GM21360 (cell line): Measurements from ENCODE around the gene YBEY.
"Not testable (repeated sequence)": the region's sequence is repeated elsewhere in the genome, so short reads cannot be mapped to it uniquely, and the experiment has no call there.

Experiments used
- ATAC-seq: cut with Tn5 transposase; IDR thresholded peaks from one replicate; pipeline ENCODE4 v1.9.1; 2021; ENCODE audit warnings: mild to moderate bottlenecking, moderate library complexity; ENCODE audit not compliant: unreplicated experiment

YBEY gene

GRCh38 chr21:46299167-46299566, 13.0 kb downstream of the YBEY start:
- ATAC-seq = no peak

- no peak for ATAC-seq
These were observed 15.6 kb downstream of the YBEY start for GRCh38 chr21:46301759-46302158.

GRCh38 chr21:46304437-46304836, 18.3 kb downstream of the YBEY start:
- ATAC-seq = no peak

- no peak for ATAC-seq
These were observed 18.8 kb downstream of the YBEY start for GRCh38 chr21:46304955-46305354.

DNA sequence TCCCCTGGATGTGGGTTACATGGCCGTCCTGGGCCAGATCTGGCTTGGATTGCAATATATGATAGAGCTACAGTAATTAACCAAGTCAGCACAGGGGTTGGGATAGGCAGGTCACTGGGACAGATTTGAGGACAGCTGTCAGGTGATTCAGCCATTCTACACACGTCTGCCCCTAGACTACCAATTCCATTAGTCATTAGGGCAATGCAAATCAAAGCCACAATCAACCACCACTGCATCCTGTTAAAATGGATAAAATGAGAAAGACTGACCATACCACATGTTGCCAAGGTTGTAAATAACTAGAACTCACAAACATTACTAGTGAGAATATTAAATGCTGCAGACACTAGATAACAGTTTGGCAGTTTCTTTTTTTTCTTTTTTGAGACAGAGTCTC, 21.5 kb downstream of the YBEY start:
- no peak for ATAC-seq

DNA sequence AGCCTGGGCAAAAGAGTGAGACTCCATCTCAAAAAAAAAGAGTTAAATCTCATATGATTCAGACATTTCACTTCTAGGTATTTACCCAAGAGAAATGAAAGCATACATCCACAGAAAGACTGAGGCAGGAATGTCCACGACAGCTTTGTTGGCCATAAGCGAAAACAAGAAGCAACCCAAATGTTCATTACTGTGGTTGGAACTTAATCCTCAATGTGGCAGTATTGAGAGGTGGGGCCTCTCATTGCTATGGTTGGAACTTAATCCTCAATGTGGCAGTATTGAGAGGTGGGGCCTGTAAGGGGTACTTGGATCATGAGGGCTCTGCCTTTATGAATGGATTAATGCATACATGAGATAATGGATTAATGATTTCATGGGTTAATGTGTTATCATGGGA, 22.3 kb downstream of the YBEY start:
- ATAC-seq = no peak

DNA sequence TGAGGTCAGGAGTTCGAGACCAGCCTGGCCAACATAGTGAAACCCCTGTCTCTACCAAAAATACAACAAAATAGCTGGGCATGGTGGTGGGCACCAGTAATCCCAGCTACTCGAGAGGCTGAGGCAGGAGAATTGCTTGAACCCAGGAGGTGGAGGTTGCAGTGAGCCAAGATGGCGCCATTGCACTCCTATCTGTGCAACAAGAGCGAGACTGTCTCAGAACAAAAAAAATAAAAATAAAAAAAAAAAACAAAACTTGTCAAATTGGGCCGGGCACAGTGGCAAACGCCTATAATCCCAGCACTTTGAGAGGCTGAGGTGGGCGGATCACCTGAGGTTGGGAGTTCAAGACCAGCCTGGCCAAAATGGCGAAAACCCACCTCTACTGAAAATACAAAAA, 24.1 kb downstream of the YBEY start:
- not testable (repeated sequence) for ATAC-seq

- no peak for ATAC-seq
These were observed 25.4 kb downstream of the YBEY start for GRCh38 chr21:46311568-46311967.

DNA sequence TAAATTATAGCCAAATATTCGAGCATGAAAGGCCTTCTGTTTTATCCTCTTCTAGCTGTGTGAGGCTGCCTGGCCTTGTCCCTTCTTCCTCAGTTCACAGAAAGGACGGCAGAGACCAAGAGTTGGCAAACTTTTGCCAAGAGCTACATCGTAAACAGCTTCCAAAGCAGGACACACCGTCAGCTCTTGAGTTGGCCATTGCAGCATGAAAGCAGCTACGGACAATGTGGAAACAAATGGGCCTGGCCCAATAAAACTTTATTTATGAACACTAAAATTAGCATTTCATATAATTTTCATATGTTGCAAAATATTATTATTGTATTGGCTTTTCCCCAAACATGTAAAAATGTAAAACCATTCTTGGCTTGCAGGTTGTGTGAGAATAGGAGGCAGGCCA, 26.8 kb downstream of the YBEY start:
- no peak for ATAC-seq

- no peak for ATAC-seq
These were observed 28.4 kb downstream of the YBEY start for GRCh38 chr21:46314441-46315020.

DNA sequence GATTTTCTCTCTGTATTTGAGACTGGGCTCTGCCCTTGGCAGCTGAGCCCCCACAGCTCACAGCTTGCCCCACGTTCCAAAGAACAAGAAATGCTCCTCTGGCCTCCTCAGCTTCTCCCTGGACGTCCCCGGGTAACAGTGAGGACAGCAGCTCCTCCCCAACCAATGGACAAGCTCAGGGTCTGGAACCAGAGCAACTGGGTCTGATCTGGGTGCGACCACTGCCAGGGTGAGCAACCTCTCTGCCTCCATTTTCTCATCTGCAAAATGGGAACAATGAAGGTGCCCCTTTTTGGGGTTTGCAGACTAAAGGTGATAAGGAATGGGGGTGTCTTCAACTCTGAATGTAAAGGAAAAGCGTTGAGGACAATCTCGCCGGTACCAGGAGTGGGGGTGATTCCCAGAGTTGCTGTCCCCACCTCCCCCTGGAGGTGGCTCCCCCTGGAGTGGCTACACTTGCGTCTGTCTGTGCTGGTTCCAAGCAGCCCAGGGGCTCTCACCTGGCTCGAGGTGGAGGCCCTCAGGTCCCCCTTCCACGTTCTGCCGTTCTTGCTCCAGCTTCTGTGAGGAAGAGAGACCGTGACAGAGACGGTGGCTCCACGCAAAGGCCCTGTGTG, 30.7 kb downstream of the YBEY start:
- no peak for ATAC-seq

DNA sequence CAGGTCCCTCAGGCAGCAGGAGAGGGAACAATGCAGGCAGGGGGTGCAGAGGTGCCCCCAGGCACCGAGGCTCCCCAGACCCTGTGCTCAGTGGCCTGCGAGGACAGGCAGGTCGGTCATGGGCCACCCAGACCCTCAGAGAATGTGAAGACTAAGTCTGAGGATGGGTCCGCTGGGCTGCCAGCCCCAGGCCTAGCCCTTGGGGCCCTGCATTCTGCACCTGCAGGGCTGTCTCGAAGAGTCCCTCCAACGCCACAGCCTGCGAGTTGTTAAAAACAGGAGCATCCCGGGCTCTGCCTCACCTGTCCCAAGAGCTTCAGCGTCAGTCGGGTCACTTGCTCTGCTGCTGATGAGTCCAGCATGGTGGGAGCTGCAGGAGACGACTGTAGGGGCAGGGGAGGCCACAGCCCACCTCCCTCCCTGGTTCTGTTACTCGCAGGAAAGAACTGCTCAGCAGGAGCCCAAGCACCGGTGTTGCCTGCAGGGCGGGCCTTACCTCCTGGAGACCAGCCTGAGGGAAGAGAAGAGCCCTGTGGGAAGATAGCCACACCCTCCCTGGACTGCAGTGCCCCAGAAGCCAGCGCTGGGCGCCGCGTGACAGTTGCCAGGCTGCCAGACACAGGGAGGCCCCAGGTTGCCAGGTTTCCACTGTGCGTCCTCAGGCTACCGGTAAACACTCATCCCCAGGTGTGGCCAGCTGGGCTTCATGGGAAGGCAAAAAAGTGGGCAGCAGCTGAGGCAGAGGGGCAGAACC, 31.7 kb downstream of the YBEY start:
- ATAC-seq = no peak

DNA sequence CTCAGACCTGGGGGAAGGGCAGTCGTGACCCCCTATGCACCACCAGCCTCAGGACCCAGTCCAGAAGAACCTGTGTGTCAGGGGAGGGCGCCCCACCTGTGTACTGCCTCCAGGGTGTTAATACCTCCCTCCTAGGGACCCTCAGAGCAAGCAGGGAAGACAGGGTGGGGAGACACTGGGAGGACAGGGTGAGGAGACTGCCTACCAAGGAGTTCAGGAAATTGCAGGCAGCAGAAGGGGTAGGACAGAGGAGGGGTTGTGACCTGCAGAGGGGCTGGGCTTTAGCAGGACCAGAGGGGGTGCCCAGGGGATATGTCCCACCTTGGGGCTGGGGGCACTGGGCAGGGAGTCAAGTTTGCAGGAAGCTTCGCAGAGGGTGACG, 32.3 kb downstream of the YBEY start:
- no peak for ATAC-seq

DNA sequence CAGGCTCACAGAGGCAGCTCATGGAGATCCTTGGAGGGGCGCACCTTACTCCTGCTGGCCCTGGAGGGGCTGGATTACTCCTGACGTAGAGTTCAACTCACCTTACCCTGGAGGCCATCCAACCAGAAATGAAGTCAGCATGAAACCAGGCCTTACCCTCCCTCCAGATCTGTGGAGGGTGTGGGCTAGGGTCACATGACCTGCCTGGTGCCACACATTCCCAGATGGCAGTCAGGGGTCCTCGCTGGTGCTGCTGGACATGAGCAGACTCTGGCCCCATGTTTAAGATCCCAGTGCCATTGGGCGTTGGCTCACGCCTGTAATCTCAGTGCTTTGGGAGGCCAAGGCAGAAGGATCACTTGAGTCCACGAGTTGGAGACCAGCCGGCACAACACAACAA, 33.0 kb downstream of the YBEY start:
- ATAC-seq = no peak

DNA sequence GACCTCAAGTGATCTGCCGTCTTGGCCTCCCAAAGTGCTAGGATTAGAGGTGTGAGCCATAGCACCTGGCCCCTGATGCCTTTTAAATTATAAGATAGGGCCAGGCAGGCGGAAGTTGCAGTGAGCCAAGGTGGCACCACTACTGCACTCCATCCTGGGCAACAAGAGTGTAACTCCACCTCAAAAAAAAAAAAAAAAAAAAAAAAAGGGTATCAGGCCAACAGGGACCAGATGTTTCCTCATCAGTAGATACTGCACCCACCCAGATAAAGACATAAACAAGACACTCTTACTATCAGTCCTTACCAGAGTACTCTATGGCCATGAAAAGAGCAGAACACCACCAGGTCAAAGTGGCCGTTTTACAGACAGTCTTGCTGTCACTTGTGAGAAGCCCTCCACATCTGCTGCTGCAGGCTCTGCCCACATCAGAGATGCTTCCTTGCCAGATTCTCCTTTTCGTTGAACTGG, 34.2 kb downstream of the YBEY start:
- no peak for ATAC-seq

GRCh38 chr21:46322351-46323226, 36.4 kb downstream of the YBEY start:
- ATAC-seq = no peak

DNA sequence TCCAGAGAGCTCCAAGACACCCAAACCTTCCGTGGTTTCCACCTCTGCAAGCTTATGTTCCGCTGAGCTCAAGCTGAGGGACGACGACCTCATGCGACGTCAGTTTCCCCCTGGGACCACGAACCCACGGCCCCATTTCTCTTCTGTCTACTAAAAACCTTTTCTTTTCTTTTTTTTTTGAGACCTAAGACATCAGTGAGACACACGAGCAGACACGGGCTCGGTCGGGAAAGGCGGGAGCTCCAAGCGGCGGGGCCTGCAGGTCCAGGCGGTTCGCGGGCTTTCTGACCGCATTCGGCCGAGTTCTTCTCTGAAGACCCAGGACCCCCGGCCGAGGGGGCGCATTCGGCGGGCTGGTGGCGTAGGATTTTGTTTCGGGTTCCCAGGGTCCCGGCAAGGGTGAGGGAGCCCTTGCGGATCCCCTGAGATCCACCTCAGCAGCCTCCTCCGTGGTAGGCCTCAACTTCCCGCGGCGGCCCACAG, 37.1 kb downstream of the YBEY start:
- no peak for ATAC-seq

DNA sequence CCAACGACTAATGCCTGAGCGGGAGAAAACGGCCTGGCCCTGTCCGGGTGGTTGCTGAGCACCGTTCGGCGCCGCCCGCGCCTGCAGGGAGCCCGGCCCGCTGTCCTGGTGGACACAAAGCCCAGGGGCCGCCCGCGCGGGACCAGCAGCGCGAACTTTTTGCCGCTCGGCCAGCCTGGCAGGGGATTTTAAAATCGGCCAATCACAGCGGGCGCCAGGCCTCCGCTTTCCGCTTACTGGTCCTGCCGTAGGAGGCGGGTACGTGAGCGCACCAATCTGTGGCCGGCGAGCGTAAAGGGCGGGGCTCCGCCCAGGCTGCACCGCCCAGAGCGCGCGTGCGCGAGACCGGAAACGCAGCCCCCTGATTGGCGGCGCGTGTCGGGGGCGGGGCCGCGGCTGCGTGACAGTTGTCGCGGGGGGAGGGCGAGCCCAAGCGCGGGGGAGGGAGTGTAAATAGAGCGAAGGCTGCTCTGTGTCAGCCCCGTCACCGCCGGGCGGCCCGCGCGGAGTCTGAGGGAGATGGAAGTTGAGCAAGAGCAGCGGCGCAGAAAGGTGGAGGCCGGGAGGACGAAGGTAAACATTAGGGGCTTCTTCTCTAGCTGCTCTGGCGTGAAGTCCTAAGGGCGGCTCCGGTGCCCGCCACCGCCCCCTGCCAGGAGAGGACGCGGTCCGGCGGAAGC, 37.7 kb downstream of the YBEY start, which contains the start of the genes C21orf58 and PCNT:
Gene C21orf58, minus strand, starts transcription at position 161 of the 680 bp plus-strand sequence. CDS start 1,132 bp downstream, outside the sequence.
Gene PCNT, plus strand, starts transcription at position 447 of the 680 bp plus-strand sequence. Its CDS starts 73 bp downstream, at position 520.
- peak; percentile 75 for ATAC-seq

DNA sequence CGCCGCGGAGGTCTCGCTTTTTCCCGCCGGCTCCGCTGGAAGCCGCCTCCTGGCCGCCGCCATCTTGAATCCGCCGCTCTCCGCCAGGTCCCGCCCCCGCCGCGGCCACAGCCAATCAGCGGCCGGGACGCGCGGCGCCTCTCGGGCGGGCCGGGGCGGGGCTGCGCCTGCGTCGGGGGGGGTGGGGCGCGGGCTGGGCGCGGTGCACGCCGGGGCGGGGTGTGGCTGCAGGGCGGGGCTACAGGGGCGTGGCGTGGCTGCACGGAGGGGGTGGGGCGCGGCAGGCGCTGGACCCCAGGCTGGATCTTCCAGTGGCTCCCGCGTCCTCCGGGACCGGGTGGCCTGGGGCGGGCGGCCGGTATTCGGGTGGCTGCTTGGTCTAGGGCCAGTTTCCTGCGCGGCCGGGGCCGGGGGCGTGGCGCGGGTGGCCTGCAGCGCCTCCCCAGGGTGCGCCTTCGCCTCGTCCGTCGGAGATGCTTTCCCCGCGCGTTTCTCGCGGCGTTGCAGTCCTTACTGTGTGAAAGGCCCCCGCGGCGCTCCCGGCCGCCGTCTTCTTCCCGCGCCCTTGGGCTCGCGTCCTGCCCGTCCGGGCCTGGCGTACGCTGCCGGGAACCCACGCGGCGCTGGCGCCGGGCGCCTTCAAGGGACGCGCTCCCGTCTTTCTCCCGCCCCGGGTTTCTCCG, 38.4 kb downstream of the YBEY start:
- peak; percentile 50 for ATAC-seq
